ENCODE measurements around the gene C10orf62.
"Not testable (repeated sequence)": the region's sequence is repeated elsewhere in the genome, so short reads cannot be mapped to it uniquely, and the experiment has no call there.

DNA sequence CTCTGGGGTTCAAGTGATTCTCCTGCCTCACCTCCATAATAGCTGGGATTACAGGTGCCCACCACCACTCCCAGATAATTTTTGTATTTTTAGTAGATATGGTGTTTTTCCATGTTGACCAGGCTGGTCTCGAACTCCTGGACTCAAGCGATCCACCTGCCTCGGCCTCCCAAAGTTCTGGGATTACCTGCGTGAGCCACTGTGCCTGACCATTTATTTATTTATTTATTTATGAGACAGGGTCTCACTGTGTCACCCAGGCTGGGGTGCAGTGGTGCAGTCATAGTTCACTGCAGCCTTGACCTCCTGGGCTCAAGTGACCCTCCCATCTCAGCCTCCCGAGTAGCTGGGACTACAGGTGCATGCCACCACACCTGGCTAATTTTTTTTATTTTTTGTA is 35.2 kb upstream of the C10orf62 start:
- TF ChIP-seq, protein P1, sequence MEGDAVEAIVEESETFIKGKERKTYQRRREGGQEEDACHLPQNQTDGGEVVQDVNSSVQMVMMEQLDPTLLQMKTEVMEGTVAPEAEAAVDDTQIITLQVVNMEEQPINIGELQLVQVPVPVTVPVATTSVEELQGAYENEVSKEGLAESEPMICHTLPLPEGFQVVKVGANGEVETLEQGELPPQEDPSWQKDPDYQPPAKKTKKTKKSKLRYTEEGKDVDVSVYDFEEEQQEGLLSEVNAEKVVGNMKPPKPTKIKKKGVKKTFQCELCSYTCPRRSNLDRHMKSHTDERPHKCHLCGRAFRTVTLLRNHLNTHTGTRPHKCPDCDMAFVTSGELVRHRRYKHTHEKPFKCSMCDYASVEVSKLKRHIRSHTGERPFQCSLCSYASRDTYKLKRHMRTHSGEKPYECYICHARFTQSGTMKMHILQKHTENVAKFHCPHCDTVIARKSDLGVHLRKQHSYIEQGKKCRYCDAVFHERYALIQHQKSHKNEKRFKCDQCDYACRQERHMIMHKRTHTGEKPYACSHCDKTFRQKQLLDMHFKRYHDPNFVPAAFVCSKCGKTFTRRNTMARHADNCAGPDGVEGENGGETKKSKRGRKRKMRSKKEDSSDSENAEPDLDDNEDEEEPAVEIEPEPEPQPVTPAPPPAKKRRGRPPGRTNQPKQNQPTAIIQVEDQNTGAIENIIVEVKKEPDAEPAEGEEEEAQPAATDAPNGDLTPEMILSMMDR (IDR thresholded peaks at IDR 0.05; ENCODE audit: insufficient read depth, low read length) = not testable (repeated sequence)
- TF ChIP-seq POLR2AphosphoS5 (IDR thresholded peaks at IDR 0.05; ENCODE audit: low read depth) = not testable (repeated sequence)
